Renal cortical epithelial cell (primary cell): ENCODE results near the gene CPNE7. TPM values are rescaled to one million over a fixed set of nuclear protein-coding genes. Genes with fewer than 3 reads are reported as not detected.
"Not testable (repeated sequence)": the region's sequence is repeated elsewhere in the genome, so short reads cannot be mapped to it uniquely, and the experiment has no call there.

Experiments
- DNase-seq: peaks from one replicate; pipeline ENCODE4 v3.0.0-alpha.2; 2011; ENCODE audit warnings: low read depth
- total RNA-seq: library from RNA; depleted of rRNA; stranded (reverse); fragments of >200 nt; gene quantifications from 2 replicates; pipeline ENCODE4 v1.2.3, GENCODE V29; 2014

Gene CPNE7
- total RNA-seq, 1 donor from 2014 or later, result 11.9 TPM

DNA sequence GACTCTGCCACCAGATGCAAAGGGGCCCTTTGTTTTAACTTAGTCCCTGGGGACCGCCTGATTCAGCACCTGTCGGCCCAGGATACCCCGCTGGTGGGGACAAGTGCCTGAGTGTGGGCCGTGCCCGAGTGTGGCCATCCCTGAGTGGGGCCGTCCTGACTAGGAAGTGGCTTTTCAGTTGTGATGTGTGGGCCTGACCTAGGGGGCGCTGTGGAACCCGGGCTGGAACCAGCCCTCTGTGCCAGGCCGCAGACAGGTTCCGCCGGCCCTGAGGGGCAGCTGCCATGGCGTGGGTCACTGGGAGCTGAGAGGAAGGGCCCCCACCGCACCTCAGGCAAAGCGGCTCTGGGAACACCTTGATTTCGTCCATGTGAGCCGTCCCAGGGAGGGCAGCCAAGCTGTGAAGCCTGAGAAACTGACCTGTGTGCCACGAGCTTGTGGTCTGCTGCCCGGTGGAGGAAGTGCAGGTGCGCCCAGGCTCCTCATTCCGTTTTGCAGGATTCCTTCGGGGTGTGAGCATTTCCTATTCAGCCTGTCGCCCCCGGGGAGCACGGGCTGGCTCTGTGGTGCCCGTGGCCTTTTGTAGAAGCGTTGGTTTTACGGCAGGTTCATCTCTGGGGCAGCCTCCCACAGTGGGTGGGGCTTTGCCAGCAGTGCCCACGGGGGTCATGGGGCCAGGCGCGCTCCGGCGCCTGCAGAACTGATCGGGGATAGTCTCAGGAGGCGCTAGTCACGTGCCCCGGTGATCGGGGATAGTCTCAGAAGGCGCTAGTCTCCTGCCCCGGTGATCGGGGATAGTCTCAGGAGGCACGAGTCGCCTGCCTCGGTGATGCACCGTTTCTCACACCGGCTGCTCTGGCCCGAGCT, 9.8 kb upstream of the CPNE7 start:
- peak; percentile 45 for DNase-seq

DNA sequence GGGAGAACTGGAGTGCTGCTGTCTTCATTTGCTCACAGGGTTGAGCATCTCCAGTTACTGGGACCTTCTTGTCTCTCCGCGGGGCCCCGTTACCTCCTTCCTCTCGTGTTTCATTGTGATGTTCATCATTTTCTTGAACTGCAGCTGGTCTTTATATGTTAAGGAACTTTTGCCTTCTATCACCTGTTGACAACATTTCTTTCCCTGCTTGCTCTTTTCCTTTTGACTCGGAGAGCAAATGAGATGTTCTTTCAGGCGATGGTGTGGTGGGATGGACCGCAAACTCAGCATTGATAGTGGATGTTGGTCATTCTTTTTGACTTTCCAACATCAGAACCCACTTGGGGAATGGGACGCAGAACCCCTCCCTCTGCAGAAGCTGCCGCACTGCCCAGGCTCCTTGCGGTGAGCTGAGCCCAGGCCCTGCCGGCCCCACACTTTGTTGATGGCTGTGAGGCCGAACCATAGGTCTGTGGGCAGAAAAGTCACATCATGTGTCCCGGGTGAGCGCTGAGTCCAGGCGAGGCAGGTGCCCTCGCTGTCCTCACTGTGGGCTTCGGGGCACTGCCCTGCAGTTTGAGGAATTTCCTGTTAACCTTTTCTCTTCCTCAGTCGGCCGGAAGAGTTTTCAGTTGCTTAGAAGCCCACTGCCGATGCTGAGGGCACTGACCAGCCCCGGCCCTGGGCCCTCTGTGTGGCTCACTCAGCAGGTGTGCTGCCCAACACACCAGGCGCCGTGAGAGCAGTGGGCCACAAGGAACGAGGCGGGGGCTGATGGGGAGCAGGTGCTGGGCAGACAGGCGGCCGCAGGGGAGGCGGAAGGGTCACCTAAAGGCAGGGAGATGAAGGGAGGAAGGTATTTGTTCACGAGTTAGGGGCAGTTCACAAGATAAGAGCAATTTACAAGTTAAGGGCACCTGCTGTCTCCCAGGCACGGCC, 7.6 kb upstream of the CPNE7 start:
- no peak for DNase-seq

DNA sequence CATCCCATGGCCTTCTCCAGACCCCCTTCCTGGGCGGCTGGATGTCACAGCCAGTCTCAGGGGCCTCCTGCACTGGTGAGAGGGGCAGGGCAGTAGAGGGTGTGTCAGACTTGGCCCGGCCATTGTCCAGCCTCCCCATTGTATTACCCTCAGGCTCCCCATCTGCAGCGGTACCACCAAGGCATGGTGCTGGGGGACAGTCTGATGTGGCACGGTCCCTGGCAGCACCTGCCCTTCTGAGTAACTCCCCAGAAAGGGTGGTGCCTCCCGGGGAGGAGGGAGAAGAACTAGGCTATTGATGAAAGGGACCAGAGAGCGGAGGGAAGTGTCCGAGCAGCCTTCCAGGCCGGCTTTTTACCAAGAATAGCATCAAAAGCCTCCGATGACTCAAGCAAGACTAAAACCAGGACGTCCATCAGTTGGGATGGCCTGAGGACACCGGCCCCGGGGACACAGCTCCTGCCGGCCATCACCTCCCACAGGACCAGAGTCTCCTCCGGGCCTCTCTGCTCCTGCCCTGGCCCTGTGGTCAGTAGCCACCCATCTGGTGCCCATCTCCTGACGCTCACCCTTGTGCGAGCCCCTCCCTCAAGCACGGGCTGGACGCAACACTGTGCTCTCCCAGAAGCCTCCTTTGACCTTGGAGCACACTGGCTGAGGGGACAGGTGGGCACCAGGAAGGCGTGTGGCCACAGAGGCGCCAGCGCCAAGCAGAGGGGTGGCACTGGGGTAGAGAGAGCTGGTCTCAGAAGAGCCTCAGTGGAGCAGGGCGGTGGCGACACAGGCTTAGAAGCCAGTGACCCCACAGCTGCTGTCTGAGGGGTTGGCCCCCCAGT, 5.8 kb upstream of the CPNE7 start:
- no peak for DNase-seq

DNA sequence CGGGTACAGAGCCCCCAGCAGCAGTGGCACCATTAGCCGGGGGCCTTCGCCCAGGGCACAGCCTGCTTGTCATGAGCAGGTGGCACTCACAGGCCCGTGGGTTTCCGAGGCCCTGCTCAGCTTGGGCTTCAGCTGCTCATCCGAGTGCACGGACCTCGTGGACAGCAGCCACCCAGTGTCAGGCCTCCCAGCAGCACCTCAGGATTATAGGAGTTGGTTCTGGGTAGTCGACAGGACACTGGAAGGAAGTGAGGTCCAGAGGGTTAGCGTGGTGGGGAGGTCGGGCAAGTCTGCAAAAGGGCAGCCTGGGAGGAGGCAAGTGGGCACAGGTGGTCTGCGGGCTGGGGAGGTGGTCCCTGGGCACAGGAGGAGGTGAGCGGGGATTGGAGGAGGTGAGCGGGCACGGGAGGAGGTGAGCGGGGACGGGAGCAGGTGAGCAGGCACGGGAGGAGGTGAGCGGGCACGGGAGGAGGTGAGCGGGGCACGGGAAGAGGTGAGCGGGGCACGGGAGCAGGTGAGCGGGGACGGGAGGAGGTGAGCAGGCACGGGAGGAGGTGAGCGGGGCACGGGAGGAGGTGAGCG, 5.1 kb upstream of the CPNE7 start:
- no peak for DNase-seq

DNA sequence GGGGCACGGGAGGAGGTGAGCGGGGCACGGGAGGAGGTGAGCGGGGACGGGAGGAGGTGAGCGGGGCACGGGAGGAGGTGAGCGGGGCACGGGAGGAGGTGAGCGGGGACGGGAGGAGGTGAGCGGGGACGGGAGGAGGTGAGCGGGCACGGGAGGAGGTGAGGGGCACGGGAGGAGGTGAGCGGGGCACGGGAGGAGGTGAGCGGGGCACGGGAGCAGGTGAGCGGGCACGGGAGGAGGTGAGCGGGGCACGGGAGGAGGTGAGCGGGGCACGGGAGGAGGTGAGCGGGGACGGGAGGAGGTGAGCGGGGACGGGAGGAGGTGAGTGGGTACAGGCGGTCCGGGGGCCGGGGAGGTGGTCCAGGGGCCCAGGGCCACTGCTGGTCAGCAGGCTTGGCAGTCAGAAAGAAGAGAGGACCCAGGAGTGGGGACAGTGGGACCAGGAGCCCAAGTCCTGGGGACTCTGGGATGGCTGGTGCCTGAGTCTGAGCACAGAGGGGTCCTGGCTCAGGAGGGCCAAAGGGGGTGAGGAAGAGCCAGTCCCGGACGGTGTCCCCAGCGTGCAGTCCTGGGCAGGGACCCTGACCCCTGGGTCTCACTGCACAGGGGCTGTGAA, 4.5 kb upstream of the CPNE7 start:
- not testable (repeated sequence) for DNase-seq

DNA sequence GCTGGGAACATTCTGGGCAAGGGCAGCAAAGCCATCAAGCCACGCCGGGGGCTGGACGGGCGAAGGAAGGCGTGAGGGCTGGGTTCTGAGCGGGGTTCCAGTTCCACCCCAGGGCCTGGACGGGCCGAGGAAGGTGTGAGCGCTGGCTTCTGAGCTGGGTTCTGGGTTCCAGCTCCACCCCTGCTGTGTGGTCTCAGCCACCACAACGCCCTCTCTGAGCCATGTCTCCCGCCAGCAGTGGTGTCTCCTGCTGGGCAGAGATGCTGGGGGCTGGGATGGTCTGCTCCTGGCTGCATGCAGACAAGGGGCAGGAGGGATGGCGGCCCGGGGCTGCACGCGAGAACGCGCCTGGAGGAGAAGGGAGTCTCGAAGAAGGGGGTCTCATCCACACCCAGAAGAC, 3.9 kb upstream of the CPNE7 start:
- DNase-seq, result no peak

DNA sequence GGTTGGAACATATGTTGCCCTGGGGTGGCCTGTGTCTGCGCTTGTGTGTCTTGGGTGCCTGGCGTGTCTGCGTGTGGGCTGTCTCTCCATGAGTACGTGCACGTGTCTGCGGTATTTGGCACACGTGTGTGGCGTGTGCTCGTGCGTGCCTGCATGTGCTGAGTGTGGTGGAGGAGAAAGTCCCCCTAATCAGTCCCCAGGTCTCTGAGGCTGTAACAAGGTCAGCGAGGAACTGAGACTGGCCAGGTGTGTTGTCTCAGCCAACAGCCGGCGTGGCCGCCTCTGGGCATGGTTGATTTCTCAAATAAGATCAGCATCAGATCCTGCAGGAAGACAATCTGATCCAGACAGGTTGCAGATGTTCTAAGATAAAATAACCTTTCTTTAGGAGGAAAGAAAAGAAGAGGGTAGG, 3.5 kb upstream of the CPNE7 start:
- no peak for DNase-seq

DNA sequence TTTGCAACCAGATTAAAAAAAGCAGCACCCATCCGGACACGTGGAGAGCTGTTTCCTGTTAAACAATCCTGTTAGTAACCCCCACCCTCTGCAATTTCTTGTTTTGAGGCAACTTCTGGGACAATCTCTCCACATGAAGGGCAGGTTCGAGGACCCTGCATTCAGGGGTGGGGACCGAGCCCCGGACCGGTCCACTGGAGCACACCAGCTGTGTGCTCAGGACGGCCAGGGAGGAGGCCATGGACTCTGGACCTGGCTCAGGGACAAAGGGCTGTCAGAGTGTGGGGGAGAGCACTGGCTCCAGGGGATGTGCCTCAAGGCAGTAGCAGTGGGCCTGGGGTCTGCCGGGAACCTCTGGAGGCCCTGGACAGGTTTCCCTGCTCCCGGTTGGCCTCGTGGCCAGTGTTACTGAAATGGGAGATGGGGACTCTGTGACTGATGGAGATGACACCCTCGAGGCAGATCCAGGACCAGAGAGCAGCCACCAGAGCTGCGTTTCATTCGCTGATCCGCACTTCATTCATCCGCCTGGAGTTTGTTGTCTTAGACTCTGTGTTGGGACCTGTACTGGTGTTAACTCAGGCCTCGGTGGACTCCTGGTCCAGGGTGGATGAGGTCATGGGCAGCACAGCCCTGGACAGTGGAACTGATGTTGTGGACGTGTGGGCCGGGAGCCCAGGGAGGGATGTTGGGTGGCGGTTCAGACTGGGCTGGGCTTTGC, 2.9 kb upstream of the CPNE7 start:
- DNase-seq, result no peak

DNA sequence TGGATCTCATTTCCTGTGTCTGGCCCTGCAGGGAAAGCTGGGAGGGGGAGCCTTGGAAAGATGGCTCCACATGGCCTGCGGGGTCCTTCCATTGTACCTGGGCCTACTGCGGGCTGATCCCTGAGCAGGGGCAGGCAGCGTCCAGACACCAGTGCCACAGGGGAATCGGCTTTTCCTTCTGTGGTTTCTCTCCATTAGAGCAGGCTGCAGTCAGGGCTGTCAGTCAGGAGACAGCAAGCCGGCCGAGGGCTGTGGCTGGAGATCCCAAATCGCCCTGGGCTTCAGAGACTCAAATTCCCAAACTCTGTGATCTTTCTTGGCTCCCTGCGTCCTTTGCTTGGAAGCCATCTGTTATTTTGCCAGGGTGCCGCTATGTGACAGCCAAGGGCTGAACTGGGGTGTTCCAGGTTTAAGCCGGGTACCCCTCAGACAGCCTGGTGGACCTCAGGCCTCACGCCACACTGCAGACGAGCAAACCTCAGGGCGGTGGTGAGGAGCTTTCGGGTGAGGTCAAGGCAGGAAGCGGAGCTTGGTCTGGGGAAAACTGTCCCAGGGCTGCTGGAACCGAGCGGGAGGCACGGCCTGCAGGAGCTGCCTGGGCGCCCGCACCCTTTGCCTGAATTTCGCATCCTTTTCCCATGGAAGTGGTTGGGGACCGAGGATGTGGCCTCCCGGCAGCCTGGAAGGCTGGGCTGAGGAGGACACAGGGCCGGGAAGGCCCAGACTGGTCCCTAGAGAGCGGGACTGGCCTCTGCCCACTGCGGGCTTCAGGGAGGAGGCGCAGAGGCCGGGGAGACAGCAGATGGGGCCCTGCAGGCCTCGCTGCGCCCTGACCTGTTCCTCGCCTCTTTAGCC, 1.5 kb upstream of the CPNE7 start:
- DNase-seq, result no peak

DNA sequence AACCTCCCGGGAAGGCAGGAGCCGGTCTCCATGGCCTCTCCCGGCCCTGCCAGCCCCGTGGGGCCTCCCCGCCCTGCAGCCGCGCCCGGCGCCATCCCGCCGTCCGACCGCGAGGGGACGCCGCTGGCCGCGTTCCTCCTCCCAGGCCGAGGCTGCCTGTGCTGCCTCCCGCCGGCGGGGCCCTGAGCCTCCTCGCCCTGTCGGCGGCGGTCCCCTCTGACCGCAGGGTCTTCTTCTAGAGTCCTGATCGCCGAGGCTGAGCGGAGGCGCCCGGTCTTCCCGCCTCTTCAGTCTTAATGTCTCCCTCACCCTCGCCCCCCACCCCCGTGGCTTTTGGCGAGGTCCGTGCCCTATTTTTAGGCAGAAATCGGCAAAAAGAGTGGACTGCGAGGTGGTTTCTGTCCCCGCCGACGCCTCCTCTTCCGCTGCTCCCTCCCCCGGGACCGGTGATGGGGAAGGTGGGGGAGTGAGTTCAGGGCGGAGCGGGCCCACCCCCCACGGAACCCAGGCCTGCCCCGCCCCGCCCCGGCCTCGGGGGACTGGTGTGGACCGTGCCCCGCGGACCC, 794 bp upstream of the CPNE7 start:
- DNase-seq, result no peak

DNA sequence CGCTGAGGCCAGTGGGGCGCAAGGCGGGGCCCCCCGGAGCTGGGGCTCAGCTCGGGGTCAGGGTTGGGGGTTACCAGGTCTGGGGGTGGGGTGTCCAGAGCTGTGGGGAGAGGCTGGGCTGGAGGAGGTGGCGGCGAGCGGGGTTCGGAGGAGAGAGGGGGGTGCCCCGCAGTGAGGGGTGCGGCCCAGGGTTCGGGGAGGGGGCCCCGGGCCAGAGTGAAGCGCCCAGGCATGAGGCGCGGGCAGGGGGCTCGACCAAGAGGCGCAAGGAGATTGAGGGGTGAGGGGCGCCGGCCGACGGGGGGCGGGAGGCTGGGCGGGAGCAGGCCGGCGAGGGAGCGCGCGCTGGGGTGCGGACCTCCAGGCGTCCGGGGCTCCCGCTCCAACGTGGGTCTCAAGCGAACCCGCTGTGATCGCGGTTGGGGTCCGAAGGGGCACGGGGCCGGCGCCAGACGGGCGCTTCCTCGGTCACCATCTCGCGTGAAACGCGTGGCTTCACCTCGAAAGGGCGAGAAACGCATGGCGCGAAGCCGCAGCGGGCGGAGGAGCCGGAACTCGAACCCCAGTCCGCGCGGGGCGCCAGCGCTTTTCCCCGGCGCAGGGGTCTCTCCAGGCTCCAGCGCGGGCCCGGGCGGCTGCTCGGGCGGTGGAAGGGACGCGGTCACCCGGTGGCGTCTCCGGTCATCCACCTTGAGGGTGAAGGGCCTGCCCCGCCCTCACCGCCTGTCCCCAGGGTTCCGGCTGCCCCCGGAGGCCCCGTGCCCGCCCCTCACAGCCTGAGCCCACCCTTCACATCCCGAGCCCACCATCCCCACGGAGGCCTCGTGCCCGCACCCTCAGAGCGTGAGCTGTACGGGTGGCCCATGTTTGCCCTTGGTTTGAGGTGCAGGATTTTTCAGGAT, 846 bp downstream of the CPNE7 start:
- no peak for DNase-seq

DNA sequence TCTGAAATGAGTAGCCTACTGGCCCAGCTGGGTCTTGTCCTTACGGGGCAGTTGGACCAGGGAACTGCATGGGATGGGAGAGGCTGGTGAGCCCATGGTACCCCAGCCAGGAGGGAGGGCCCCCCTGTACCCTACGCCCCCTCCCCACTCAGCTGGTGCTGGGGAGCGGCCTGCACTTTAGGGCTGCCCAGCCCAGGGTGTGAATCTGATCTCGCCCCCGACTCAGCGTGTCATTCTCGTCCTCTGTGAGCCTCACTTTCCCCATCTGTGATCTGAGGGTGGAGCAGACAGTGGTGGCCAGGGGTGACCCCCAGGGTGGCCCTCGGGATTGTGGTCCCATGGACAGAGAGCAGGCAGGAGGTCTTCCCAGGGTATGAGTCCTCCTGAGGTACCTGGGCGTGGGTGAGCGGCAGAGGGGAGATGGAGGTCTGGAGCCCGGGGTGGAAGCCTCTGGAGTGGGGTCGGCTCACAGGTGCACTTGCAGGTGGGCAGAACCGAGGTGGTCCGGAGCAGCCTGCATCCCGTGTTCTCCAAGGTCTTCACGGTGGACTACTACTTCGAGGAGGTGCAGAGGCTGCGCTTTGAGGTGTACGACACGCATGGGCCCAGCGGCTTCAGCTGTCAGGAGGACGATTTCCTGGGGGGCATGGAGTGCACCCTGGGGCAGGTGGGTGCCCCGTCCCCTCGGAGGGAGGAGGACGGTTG, 1.6 kb downstream of the CPNE7 start:
- no peak for DNase-seq

DNA sequence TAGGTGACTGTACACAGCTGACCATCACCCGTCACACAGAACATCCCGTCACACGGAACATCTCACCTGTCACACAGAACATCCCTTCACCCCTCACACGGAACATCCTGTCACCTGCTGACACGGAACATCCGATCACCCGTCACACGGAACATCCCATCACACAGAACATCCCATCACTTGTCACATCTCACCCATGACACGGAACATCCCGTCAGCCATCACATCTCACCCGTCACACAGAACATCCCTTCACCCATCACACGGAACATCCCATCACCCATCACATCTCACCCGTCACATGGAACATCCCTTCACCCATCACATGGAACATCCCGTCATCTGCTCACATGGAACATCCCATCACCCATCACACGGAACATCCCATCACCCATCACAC, 3.8 kb downstream of the CPNE7 start:
- DNase-seq, result no peak

DNA sequence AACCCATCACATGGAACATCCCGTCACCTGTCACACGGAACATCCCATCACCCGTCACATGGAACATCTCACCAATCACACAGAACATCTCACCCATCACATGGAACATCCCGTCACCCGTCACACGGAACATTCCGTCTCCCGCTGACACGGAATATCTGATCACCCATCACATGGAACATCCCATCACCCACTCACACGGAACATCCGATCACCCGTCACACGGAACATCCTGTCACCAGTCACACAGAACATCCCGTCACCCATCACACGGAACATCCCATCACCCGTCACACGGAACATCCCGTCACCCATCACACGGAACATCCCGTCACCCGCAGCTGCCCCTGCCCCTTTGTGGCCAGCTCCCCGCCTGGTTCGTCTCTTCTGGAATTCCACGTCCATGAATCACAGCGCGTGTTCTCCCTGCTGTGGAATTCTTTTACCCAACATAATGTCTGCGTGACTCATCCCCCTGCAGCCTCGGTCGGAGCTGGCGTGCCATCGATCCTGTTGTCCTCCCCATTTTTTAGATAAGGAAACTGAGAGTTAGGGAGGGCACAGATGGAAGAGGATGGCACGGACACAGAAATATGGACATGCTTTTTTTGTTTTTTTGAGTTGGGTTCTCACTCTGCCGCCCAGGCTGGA, 5.6 kb downstream of the CPNE7 start:
- DNase-seq, result peak; percentile 94

DNA sequence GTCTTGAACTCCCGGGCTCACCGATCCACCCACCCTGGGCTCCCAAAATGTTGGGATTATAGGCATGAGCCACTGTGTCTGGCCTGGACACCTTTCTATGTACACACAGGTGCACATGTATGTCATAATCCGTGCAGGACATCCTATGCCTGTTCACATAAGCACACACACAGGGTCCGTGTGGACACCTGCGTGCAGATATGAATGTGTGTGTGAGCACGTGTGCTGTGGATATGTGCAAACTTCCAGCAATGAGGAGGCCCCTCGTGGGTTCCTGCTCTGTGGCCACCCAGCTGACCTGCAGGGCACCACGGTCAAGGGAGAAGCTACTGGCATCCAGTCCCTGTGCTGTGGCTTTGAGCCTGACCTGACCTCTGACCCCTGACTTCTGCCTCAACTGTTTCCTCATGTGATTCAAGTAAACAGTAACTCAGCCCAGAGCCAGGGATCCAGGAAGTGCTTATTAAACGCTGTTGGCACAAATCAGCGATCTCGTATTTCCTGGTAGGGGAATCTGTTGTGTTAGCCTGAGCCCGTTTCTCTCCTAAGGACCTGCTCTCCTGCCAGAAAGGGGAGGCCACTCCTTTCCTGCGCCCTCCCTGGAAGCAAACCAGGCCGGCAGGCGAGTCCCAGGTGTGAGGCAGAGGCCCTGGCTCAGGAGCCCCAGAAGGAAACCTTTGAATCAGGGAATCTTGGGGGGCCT, 6.5 kb downstream of the CPNE7 start:
- peak; percentile 87 for DNase-seq

DNA sequence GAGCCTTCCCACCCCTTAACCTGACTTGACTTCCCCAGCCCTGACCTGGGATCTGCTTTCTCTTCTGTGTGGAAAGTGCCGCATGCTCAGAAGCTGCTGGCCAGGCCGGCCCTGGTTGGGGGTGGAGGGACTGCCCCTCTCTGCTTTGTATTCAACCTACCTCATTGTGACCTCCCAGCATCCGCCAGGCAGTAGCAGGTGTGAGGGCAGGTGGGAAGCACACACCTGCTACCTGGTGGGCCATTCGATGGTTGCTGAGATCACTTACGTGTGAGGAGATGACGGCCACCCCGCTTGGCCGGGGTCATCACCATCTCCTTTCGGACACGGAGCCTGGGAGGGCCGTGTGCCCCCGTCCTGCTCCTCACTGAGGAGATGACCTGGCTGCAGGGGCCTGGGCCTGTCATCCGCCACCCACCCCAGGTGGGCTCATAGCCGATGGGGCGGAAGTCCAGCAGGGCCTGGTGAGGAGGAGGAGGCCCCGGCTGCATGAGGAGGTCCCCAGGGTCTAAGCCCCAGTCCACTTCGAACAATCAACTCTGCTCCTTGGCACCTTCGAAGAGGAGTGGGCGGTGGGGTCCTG, 7.1 kb downstream of the CPNE7 start:
- no peak for DNase-seq
